Islet of Langerhans (tissue), 1 donor: ENCODE results near the gene LRMDA.
A peak's percentile ranks its signal among the peaks of the same experiment; 100 is the strongest.

Source experiments
- FAIRE-seq: peaks from one replicate; lab custom pipeline; 2011; peaks lifted over from hg19 to GRCh38; lab: Jason Lieb, UNC

The LRMDA gene

GRCh38 chr10:75778665-75779064, 347.2 kb downstream of the LRMDA start:
- no peak for FAIRE-seq

GRCh38 chr10:75779276-75779675, 347.9 kb downstream of the LRMDA start:
- no peak for FAIRE-seq

- peak; percentile 13 for FAIRE-seq
Measured at GRCh38 chr10:75782463-75783248, 351.2 kb downstream of the LRMDA start.

- peak; percentile 88 for FAIRE-seq
Measured at GRCh38 chr10:75788394-75789205, 357.2 kb downstream of the LRMDA start.

GRCh38 chr10:75793848-75794247, 362.4 kb downstream of the LRMDA start:
- FAIRE-seq, result no peak

- FAIRE-seq, result no peak
Measured at GRCh38 chr10:75801121-75801520, 369.7 kb downstream of the LRMDA start.

- no peak for FAIRE-seq
Measured at GRCh38 chr10:75801661-75802060, 370.2 kb downstream of the LRMDA start.

- no peak for FAIRE-seq
Measured at GRCh38 chr10:75803121-75803520, 371.7 kb downstream of the LRMDA start.

- no peak for FAIRE-seq
Measured at GRCh38 chr10:75803816-75804552, 372.6 kb downstream of the LRMDA start.

- no peak for FAIRE-seq
Measured at GRCh38 chr10:75806186-75806585, 374.8 kb downstream of the LRMDA start.

- FAIRE-seq, result no peak
Measured at GRCh38 chr10:75807456-75807855, 376.0 kb downstream of the LRMDA start.

GRCh38 chr10:75809003-75809402, 377.6 kb downstream of the LRMDA start:
- no peak for FAIRE-seq

GRCh38 chr10:75814014-75814413, 382.6 kb downstream of the LRMDA start:
- no peak for FAIRE-seq

GRCh38 chr10:75815066-75815465, 383.6 kb downstream of the LRMDA start:
- no peak for FAIRE-seq

GRCh38 chr10:75817198-75817597, 385.8 kb downstream of the LRMDA start:
- FAIRE-seq, result peak; percentile 43

GRCh38 chr10:75818552-75818951, 387.1 kb downstream of the LRMDA start:
- no peak for FAIRE-seq

- no peak for FAIRE-seq
Measured at GRCh38 chr10:75825235-75825634, 393.8 kb downstream of the LRMDA start.

GRCh38 chr10:75825661-75826060, 394.2 kb downstream of the LRMDA start:
- FAIRE-seq, result no peak

GRCh38 chr10:75826846-75827245, 395.4 kb downstream of the LRMDA start:
- no peak for FAIRE-seq

- no peak for FAIRE-seq
Measured at GRCh38 chr10:75827587-75828021, 396.2 kb downstream of the LRMDA start.

GRCh38 chr10:75828413-75828812, 397.0 kb downstream of the LRMDA start:
- FAIRE-seq, result no peak

GRCh38 chr10:75836064-75836463, 404.6 kb downstream of the LRMDA start:
- FAIRE-seq, result no peak

GRCh38 chr10:75838486-75838885, 407.1 kb downstream of the LRMDA start:
- no peak for FAIRE-seq
